HG02840 (cell line): ENCODE measurements around the gene UPF3B.
"Not testable (repeated sequence)": the region's sequence is repeated elsewhere in the genome, so short reads cannot be mapped to it uniquely, and the experiment has no call there.

Experiments used
- ATAC-seq: cut with Tn5 transposase; IDR thresholded peaks from one replicate; pipeline ENCODE4 v1.9.1; 2021; ENCODE audit warnings: mild to moderate bottlenecking, moderate library complexity, moderate number of reproducible peaks; ENCODE audit not compliant: unreplicated experiment, low FRiP score

UPF3B gene

GRCh38 chrX:119852382-119853353 lies at the start of gene UPF3B:
Gene UPF3B (minus strand): TSS chrX:119852963. CDS start chrX:119852928, 35 bp downstream.
- ATAC-seq, result peak; percentile 96

- ATAC-seq, result no peak
Observed at GRCh38 chrX:119900976-119901375, 48.2 kb upstream of the UPF3B start.

GRCh38 chrX:119899125-119899524 lies 46.4 kb upstream of the UPF3B start:
- no peak for ATAC-seq

GRCh38 chrX:119895843-119896326 lies 43.1 kb upstream of the UPF3B start, which contains the start of gene AKAP14:
Gene AKAP14 (plus strand): TSS chrX:119895893. CDS start chrX:119903224, 7,331 bp downstream.
- no peak for ATAC-seq

GRCh38 chrX:119891961-119892692 lies 39.4 kb upstream of the UPF3B start:
- not testable (repeated sequence) for ATAC-seq

- not testable (repeated sequence) for ATAC-seq
Observed at GRCh38 chrX:119890626-119891025, 37.9 kb upstream of the UPF3B start.

- no peak for ATAC-seq
Observed at GRCh38 chrX:119887721-119888425, 35.1 kb upstream of the UPF3B start.

- ATAC-seq, result no peak
Observed at GRCh38 chrX:119885554-119886428, 33.0 kb upstream of the UPF3B start.

GRCh38 chrX:119880552-119881437 lies 28.0 kb upstream of the UPF3B start:
- peak; percentile 67 for ATAC-seq

GRCh38 chrX:119880076-119880475 lies 27.3 kb upstream of the UPF3B start:
- no peak for ATAC-seq

- no peak for ATAC-seq
Observed at GRCh38 chrX:119878740-119879139, 26.0 kb upstream of the UPF3B start.

- peak; percentile 91 for ATAC-seq
Observed at GRCh38 chrX:119871599-119872395, 19.0 kb upstream of the UPF3B start, which contains the start of the genes NDUFA1 and RNF113A. Gene NDUFA1 (plus strand): TSS chrX:119871832. CDS start chrX:119871912, 80 bp downstream. Gene RNF113A (minus strand): TSS chrX:119871733. CDS start chrX:119871613, 120 bp downstream.

- peak; percentile 46 for ATAC-seq
Observed at GRCh38 chrX:119871245-119871598, 18.5 kb upstream of the UPF3B start.

GRCh38 chrX:119870626-119871131 lies 17.9 kb upstream of the UPF3B start:
- ATAC-seq, result no peak

GRCh38 chrX:119853444-119853843 lies 681 bp upstream of the UPF3B start:
- ATAC-seq, result no peak

GRCh38 chrX:119833905-119834304 lies 18.9 kb downstream of the UPF3B start:
- ATAC-seq, result no peak

- no peak for ATAC-seq
Observed at GRCh38 chrX:119828446-119828845, 24.3 kb downstream of the UPF3B start.
